ENCODE results near the gene F8. TPM values are rescaled to one million over a fixed set of nuclear protein-coding genes. Genes with fewer than 3 reads are reported as not detected.

Gene F8
- total and polyA plus RNA-seq, 8 donors = 4.1 to 27.4 (median 5.2) TPM

DNA sequence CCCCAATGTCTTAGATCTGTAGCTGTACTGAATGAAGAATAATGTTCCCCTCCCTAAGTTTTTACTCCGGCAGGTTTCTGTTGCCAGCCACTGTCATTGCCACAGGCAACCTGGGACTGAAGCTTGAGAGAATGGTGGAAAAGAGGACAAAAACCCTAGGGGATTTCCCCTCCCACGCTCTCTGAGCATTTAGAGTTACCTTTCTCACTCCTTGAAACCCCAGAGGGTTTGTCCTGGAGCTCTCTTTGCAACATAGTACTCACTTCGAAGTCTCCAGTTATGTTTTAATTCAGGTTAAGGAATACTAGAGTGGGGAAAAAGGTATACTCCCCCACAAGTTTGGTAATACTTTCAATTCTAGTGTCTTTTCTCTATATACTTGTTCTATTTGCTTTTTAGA lies 31.5 kb downstream of the F8 start:
- intact Hi-C loops (cut with DNase I) = no loop called here
- no peak for DNase-seq
- Histone ChIP-seq H3K27me3 (no peaks in the 10 kb centered on the region), H3K4me3 (no peak overlapping the region), H3K9me3 (no peaks in the 10 kb centered on the region), H3K36me3 (no peaks in the 10 kb centered on the region), H3K27ac (no peak overlapping the region), H3K4me1 (no peaks in the 10 kb centered on the region)
- no peak for ATAC-seq
- TF ChIP-seq, protein P1, sequence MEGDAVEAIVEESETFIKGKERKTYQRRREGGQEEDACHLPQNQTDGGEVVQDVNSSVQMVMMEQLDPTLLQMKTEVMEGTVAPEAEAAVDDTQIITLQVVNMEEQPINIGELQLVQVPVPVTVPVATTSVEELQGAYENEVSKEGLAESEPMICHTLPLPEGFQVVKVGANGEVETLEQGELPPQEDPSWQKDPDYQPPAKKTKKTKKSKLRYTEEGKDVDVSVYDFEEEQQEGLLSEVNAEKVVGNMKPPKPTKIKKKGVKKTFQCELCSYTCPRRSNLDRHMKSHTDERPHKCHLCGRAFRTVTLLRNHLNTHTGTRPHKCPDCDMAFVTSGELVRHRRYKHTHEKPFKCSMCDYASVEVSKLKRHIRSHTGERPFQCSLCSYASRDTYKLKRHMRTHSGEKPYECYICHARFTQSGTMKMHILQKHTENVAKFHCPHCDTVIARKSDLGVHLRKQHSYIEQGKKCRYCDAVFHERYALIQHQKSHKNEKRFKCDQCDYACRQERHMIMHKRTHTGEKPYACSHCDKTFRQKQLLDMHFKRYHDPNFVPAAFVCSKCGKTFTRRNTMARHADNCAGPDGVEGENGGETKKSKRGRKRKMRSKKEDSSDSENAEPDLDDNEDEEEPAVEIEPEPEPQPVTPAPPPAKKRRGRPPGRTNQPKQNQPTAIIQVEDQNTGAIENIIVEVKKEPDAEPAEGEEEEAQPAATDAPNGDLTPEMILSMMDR (IDR thresholded peaks at IDR 0.05) = no peak

DNA sequence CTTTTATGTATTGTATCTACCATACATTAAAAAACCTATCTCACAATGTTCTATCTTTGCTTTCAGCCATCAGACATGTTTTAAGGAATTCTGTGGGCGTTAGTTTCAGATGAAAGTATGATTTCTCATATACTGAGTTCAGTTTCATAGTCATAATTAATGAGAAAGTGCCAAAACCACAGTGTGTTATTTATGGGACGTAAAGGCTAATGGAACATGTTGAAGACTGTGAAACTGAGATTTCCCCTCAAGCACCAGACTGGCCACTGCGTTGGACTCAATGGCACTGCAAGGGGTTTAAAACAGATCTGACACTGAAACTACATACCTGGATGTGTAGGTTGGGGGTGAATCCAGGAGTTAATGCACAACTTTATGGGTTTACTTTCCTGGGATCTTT lies 32.0 kb downstream of the F8 start:
- Histone ChIP-seq H3K9me3 (no peaks in the 10 kb centered on the region), H3K4me3 (no peak overlapping the region), H3K27me3 (no peaks in the 10 kb centered on the region), H3K4me1 (no peaks in the 10 kb centered on the region), H3K36me3 (no peaks in the 10 kb centered on the region), H3K27ac (no peak overlapping the region)
- ATAC-seq (no peak), DNase-seq (no peak)
- TF ChIP-seq, protein P1 (IDR thresholded peaks at IDR 0.05) = no peak
- intact Hi-C loops (cut with DNase I) = no loop called here

DNA sequence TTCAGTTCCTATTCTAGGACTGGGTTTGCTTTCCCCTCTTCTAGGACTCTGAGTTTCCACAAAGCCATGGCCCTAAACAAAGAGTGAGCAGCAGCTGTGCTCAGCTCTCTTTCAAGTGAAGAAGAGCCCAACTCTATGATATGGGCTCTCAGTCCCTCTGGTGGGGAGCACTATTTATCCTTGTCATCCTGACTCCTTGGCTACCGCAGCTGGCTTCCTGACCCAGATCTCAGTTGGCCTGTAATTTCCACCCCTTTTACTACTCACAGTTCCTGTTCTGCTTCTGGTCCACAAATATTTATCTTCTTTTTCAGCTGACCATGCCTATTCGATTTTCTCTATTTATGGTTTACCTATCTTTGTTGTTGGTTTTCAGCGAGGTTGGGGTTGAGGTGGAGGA lies 33.8 kb downstream of the F8 start:
- no peak for DNase-seq
- H3K36me3 ChIP-seq = no peaks in the 10 kb centered on the region
- no peak overlapping the region for H3K27ac ChIP-seq
- no peak overlapping the region for H3K4me3 ChIP-seq
- ATAC-seq = no peak
- H3K9me3 ChIP-seq = no peaks in the 10 kb centered on the region
- TF ChIP-seq, protein P1 (IDR thresholded peaks at IDR 0.05) = no peak
- no peaks in the 10 kb centered on the region for H3K27me3 ChIP-seq
- intact Hi-C loops (cut with DNase I) = no loop called here
- H3K4me1 ChIP-seq = no peaks in the 10 kb centered on the region

DNA sequence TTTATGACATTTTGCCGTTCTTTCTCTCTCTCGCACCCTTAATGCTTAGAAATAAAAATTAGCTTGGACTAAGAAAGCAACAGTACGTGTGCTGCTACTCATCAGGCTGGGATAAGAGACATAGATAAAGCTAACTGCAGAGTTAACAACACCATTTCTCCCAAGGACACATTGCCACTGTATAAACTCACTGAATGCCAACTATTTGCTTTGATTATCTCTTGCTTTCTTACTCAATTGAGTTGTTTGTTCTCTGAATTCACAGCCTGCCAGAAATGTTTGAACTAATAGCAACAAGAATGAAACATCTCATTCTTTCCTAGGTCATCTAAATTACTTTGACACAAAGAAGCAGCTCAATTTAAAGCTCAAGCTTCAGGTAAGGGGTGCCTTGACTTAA lies 34.6 kb downstream of the F8 start:
- no peak overlapping the region for H3K4me3 ChIP-seq
- H3K4me1 ChIP-seq = no peaks in the 10 kb centered on the region
- H3K27me3 ChIP-seq = no peaks in the 10 kb centered on the region
- TF ChIP-seq, protein P1 (IDR thresholded peaks at IDR 0.05) = no peak
- H3K9me3 ChIP-seq = no peaks in the 10 kb centered on the region
- no peak for DNase-seq
- H3K27ac ChIP-seq = no peak overlapping the region
- intact Hi-C loops (cut with DNase I) = no loop called here
- H3K36me3 ChIP-seq = no peaks in the 10 kb centered on the region
- ATAC-seq = no peak

DNA sequence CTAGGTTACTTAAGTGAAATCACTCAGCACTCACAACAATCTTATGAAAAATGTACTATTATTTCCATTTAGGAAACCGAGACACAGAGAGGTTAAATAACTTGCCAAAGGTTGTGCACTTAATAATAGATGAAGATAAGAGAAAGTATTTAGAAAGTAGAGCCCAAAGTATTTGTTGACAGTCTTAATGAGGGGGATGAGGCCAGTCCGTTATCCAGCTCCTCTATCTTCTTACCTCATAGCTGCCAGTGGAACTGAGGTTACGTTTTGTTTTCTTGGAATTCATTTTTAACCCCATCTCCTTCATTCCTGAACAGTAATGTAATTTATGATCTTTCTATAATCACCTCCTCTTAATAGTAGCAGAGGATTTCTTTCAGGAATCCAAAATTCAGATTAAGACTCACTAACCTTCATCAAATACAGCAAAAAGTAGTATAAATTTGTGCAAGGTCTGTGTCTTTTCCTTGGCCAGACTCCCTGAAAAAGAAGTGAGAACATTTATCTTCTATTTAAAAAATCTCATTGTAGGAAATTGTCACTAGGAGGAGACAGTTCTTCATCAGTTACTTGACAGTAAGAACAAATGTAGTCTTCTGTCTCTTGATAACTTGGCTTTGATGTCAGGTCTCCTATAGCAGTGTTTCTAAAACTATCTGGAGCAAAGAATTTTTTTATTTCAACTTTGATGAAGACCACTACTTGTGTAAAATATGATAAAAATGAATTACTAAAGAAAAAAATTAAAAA lies 35.5 kb downstream of the F8 start:
- intact Hi-C loops (cut with DNase I) = no loop called here
- no peak for ATAC-seq

More for the DNA sequence above, 35.5 kb downstream of the F8 start:
- Histone ChIP-seq H3K4me3 (no peak overlapping the region), H3K4me1 (no peaks in the 10 kb centered on the region), H3K36me3 (no peaks in the 10 kb centered on the region), H3K9me3 (no peaks in the 10 kb centered on the region), H3K27me3 (no peaks in the 10 kb centered on the region), H3K27ac (no peak overlapping the region)
- DNase-seq = no peak
- TF ChIP-seq, protein P1 (IDR thresholded peaks at IDR 0.05) = no peak

All from left lung (tissue), 10 donors.